GM10847 (cell line): ENCODE results near the gene C5orf63.

ENCODE experiments used
- POLR2A ChIP-seq: IDR thresholded peaks from 2 replicates; pipeline ENCODE4 v1.6.1; 2011; ENCODE audit not compliant: insufficient read length; ENCODE audit errors: extremely low read depth

The C5orf63 gene

GRCh38 chr5:127072861-127073846 lies at the start of gene C5orf63:
TSS of gene C5orf63 (minus strand) at chr5:127073502. CDS start at chr5:127058995, 14,507 bp downstream.
- TF ChIP-seq POLR2A: peak; percentile 58

GRCh38 chr5:127112347-127112864 lies 39.1 kb upstream of the C5orf63 start:
- no peak for TF ChIP-seq POLR2A

GRCh38 chr5:127111112-127111511 lies 37.8 kb upstream of the C5orf63 start:
- TF ChIP-seq POLR2A: no peak

GRCh38 chr5:127101935-127102334 lies 28.6 kb upstream of the C5orf63 start:
- no peak for TF ChIP-seq POLR2A

GRCh38 chr5:127101533-127101932 lies 28.2 kb upstream of the C5orf63 start:
- no peak for TF ChIP-seq POLR2A

GRCh38 chr5:127098241-127098640 lies 24.9 kb upstream of the C5orf63 start:
- no peak for TF ChIP-seq POLR2A

- no peak for TF ChIP-seq POLR2A
These were observed 24.0 kb upstream of the C5orf63 start for GRCh38 chr5:127097278-127097677.

GRCh38 chr5:127096328-127096993 lies 23.2 kb upstream of the C5orf63 start:
- TF ChIP-seq POLR2A: no peak

- no peak for TF ChIP-seq POLR2A
These were observed 21.0 kb upstream of the C5orf63 start for GRCh38 chr5:127094161-127094814.

GRCh38 chr5:127092690-127093089 lies 19.4 kb upstream of the C5orf63 start:
- TF ChIP-seq POLR2A: no peak

- no peak for TF ChIP-seq POLR2A
These were observed 15.9 kb upstream of the C5orf63 start for GRCh38 chr5:127089191-127089590.

GRCh38 chr5:127088251-127088650 lies 14.9 kb upstream of the C5orf63 start:
- TF ChIP-seq POLR2A: no peak

- no peak for TF ChIP-seq POLR2A
These were observed 13.3 kb upstream of the C5orf63 start for GRCh38 chr5:127086589-127086988.

- no peak for TF ChIP-seq POLR2A
These were observed 12.5 kb upstream of the C5orf63 start for GRCh38 chr5:127085796-127086195.

GRCh38 chr5:127085371-127085770 lies 12.1 kb upstream of the C5orf63 start:
- TF ChIP-seq POLR2A: no peak
